HG02943 (cell line): ENCODE data around the gene PKD2L1.
"Not testable (repeated sequence)": the region's sequence is repeated elsewhere in the genome, so short reads cannot be mapped to it uniquely, and the experiment has no call there.

Experiments
- ATAC-seq: cut with Tn5 transposase; IDR thresholded peaks from one replicate; pipeline ENCODE4 v1.9.1; 2021; ENCODE audit warnings: mild to moderate bottlenecking, low read depth, moderate library complexity; ENCODE audit not compliant: unreplicated experiment

Gene PKD2L1

DNA sequence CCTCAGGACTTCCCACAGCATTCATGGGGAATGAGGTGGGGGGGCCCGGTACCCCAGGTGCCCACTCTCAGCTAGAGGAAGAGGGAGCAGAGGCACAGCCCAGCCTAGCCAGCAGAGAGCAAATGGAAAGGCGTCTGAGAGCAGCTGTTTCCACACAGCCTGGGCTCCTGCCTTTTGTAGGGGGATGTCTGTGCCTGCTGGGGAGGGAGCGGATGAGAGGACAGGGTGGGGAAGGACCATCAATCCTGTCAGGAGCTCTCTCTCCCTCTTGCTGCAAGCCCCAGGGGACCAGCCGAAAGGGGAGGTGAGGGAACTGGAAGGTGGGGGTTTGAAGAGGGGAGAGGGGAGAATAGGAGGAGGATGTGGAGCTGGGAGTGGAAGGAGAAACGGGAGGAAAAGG, at the start of gene PKD2L1:
TSS of gene PKD2L1 (minus strand) at position 150 of the 400 bp plus-strand sequence. CDS start at position 25, 125 bp downstream.
- no peak for ATAC-seq

- no peak for ATAC-seq
These were observed 47.8 kb upstream of the PKD2L1 start for GRCh38 chr10:100377830-100378229.

DNA sequence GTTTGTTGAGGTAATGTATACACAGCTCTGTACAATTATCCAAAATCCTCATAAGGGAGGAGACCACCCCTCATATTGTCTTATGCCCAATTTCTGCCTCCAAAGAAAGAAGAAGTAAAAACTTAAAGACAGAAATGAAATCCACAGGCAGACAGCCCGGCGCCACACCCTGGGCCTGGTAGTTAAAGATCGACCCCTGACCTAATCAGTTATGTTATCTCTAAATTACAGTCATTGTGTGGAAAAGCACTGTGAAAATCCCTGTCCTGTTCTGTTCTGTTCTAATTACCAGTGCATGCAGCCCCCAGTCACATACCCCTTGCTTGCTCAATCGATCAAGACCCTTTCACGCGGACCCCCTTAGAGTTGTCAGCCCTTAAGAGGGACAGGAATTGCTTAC, 46.6 kb upstream of the PKD2L1 start:
- ATAC-seq = not testable (repeated sequence)

DNA sequence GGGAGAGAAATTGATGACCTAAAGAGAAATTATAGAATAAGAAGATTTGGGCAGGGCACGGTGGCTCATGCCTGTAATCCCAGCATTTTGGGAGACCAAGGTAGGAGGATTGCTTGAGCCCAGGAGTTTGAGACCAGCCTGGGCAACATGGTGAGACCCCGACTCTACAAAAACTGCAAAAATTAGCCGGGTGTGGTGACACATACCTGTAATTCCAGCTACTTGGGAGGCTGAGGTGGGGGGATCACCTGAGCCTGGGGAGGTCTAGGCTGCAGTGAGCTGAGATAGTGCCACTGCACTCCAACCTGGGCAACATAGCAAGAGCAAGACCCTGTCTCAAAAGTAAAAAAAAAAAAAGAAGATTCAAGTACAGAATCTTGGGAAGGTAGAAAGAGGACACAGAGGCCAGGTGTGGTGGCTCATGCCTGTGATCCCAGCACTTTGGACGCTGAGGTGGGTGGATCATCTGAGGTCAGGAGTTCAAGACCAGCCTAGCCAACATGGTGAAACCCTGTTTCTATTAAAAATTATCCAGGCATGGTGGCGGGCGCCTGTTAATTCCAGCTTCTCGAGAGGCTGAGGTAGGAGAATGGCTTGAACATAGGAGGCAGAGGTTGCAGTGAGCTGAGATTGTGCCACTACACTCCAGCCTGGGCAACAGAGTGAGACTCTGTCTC, 44.8 kb upstream of the PKD2L1 start:
- ATAC-seq = not testable (repeated sequence)

DNA sequence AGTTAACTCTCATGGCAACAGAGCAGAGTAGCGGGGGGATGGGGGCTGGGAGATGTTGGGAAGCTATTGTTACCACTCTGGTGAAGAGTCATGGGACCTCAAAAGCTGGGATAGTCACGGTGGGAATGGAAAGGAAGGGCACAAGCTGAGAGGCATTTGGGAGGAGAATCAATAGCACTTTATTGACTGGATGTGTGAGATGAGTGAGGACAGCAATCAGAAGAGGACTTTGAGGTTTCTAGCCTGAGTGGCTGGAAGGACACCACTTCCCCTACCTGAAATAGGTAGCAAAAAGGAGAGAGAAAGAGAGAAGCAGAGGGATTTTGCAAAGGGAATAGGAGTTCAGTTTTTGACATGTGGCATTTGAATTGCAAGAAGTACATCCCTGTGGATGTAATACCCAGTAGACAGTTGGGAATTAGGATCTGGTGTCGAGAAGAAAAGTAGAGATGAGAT, 44.2 kb upstream of the PKD2L1 start:
- no peak for ATAC-seq

DNA sequence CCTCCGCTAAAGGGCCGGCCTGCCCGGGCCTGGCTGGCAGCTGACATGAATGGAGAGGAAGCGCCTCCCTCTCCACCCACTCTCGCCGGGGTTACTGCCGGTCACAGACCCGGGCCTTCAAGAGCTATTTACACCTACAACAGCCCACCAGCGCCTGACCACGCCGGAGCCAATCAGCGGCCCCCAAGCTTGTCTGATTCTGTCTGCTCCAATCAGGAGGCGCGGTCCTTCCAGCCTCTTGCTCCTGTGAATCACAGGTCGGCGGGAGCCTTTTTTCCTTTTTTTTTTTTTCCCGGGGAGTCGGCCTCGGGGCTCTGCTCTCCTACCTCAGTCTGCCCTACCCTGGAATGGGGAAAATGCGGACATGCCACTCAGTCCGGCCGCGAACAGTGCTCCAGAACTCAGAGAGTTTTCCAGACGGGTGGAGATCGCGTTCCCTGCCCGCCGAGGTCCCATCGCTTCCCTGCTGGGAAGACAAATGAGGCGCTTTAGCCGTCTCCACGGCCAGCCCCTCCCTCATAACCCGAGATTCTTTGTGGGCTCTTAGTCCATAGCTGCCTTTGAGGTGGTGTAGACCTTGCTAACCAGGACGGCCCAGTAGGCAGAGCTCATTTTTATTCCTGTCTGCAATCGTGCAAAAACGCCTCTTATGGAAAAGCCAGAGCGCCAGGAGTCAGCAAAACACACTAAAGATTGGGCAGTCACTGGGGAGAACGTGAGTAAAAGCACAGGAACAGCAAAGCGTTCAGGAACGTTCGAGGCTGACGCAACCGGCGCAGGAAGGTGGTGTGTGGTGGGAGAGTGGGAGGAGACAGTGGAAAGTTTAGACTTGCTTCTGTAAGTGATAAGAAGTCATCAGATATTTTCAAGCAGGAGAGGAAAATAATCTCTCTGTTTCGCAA, 43.5 kb upstream of the PKD2L1 start:
- ATAC-seq = peak; percentile 89

- ATAC-seq = no peak
These were observed 42.6 kb upstream of the PKD2L1 start for GRCh38 chr10:100372415-100373297.

- ATAC-seq = no peak
These were observed 41.5 kb upstream of the PKD2L1 start for GRCh38 chr10:100371482-100372027.

DNA sequence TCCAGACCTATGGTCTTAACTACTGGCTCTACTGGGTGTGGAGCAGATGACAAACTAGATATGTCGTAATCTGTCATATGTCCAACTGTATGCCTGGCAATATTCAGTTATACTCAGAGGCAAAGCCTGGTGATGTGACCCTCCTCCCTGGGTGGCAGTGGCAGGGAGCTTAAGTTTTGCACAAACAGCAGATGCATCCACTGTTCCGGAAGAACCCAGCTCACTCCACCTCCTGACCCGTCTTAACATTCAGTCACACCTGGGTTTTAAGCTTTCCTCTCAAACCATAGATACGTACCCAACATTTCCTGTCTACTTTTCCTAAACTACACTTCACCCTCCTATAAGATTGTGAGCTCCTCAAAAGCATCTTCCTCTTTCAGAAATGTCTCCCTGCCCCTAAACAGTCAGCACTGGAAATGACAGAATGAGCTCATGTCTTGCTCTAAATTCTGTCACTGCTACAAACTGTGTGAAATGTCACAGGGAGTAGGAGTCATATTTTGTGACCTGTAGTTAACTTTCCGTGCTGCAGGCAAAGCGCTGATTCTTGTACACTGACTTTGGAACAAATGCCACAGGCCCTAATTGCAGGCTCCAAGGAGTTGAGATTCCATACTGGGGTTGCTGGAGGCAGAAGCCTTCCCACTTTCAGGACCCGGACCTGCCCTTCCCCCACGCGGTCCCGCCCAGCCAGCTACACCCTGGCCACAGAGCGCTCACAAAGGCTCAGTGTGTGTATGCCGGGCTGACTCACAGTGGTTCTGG, 40.9 kb upstream of the PKD2L1 start:
- ATAC-seq = no peak

- no peak for ATAC-seq
These were observed 38.7 kb upstream of the PKD2L1 start for GRCh38 chr10:100368721-100369120.

DNA sequence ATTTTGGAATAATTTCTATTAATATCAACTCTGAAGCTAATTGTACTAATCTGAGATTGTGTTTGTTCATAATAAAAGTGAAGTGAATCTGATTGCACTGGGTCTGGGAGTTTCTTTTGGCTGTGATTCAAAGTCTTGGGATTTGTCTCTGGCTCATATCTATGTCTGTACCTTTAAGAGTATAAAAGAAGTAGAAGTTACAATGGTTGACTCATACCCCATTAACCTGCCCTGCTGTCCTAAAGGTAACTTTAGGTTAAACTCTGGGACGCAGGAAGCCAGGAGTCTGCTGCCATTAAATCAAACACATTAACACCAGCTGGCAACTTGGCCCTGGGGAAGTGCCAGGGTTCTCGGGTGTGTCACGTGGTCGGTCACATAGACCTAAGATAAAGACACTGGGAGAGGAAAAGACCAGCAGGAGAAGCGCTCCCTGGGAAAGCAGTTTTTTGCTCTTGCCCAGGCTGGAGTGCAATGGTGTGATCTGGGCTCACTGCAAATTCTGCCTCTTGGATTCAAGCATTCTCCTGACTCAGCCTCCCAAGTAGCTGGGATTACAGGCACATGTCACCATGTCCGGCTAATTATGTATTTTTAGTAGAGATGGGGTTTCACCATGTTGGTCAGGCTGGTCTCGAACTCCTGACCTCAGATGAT, 34.8 kb upstream of the PKD2L1 start:
- no peak for ATAC-seq

DNA sequence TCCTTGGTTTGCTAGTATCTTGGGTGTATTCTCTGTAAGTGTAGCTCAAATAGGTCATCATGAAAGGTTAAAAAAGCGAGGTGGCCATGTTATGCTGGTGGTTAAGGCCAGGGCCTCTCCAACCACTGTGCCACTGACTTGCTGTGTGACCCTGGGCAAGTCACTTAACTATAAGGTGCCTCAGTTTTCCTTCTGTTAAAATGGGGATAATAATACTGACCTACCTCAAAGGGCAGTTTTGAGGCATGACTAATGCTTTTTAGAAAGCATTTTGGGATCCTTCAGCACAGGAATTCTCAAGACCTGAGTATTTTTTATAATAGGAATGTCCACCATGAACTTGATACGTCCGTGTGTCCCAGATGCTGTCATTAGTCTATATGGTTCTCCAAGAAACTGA, 34.1 kb upstream of the PKD2L1 start:
- ATAC-seq = no peak

DNA sequence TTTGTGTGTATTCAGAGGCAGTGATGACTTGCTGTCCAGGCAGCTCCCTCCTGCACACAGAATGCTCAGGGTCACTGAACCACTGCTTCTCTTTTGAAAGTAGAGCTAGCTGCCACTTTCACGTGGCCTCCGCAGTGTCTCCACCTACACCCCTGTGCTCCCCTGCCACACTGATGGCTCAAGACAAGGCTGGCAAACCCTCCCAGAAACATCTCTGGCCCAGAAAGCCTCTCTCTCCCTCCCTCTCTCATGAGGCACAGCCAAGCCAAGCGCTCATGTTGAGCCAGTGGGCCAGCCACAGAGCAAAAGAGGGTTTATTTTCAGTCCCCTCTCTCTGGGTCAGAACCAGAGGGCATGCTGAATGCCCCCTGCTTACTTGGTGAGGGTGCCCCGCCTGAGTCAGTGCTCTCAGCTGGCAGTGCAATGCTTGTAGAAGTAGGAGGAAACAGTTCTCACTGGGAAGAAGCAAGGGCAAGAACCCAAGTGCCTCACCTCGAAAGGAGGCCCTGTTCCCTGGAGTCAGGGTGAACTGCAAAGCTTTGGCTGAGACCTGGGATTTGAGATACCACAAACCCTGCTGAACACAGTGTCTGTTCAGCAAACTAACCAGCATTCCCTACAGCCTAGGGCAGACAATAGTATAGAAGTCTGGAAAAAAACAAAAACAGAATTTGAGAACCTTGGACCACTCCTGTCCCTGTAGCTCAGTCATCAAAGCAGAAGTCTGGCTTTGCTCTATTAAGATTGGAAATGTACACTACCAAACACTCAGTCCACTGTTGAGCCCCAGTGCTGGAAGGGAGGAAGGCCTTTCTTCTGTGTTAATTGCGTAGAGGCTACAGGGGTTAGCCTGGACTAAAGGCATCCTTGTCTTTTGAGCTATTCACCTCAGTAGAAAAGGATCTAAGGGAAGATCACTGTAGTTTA, 32.8 kb upstream of the PKD2L1 start:
- no peak for ATAC-seq

DNA sequence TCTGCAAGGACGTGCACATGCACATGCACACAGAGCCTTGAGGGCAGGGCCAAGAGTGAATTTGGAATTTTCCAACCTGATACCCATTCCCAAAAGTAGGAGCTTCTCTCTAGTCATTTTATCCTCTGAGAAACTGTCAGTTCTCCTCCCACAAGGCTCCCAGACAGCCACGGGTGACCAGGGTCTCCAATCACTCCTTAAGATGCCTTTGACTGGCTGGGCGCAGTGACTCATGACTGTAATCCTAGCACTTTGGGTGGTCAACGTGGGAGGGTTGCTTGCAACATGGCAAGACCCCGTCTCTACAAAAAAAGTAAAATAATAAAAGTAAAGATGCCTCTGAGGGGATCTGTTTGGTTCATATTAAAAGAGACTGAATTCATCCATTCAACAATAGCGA, 30.2 kb upstream of the PKD2L1 start:
- no peak for ATAC-seq

GRCh38 chr10:100359529-100360150, 29.6 kb upstream of the PKD2L1 start:
- ATAC-seq = no peak

DNA sequence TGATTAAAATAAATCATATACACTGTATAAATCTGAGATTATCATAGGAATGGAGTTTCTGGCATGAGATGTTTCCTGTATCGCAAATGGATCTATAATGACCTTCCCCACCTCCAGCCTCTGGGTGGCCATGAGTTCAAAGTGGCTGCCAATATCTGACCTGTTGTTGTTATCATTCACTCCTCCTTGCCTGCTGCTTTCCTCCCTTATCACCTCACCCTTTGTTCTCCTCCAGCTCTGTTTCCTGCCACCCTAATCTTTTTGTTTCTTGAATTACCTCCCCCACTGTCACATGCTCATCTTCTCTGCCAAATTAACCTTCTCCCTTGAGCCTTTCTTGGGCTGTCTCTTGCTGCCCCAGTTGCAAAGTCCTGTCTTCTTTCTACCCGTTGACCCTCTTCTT, 29.0 kb upstream of the PKD2L1 start:
- no peak for ATAC-seq

GRCh38 chr10:100357059-100357858, 27.2 kb upstream of the PKD2L1 start:
- no peak for ATAC-seq
